ENCODE measurements around the gene TMEM131L.

The TMEM131L gene

GRCh38 chr4:153591441-153591840 is 125.3 kb downstream of the TMEM131L start:
- TF ChIP-seq CTCF (IDR thresholded peaks at IDR 0.05; ENCODE audit: insufficient read depth, low read length, poor library complexity, severe bottlenecking), result no peak
- Histone ChIP-seq H3K27me3 (replicated peaks; ENCODE audit: control insufficient read depth, insufficient read depth, low read length) (no peaks in the 10 kb centered on the region), H3K4me3 (replicated peaks; ENCODE audit: low read depth, low read length) (no peak overlapping the region), H3K36me3 (ENCODE audit: control insufficient read depth, insufficient read depth, low read length) (peaks cover 30% of the 10 kb centered on the region)
- no peak for DNase-seq (ENCODE audit: extremely low read depth, insufficient read length)

- peaks cover 33% of the 10 kb centered on the region for H3K36me3 ChIP-seq (ENCODE audit: control insufficient read depth, insufficient read depth, low read length)
- TF ChIP-seq CTCF (IDR thresholded peaks at IDR 0.05; ENCODE audit: insufficient read depth, low read length, poor library complexity, severe bottlenecking), result no peak
- no peak for DNase-seq (ENCODE audit: extremely low read depth, insufficient read length)
Observed at GRCh38 chr4:153592064-153592463, 125.9 kb downstream of the TMEM131L start.

GRCh38 chr4:153593161-153593560 is 127.0 kb downstream of the TMEM131L start:
- DNase-seq (ENCODE audit: extremely low read depth, insufficient read length), result no peak
- Histone ChIP-seq H3K27me3 (replicated peaks; ENCODE audit: control insufficient read depth, insufficient read depth, low read length) (no peaks in the 10 kb centered on the region), H3K4me3 (replicated peaks; ENCODE audit: low read depth, low read length) (no peak overlapping the region), H3K36me3 (ENCODE audit: control insufficient read depth, insufficient read depth, low read length) (peaks cover 36% of the 10 kb centered on the region)
- no peak for TF ChIP-seq CTCF (IDR thresholded peaks at IDR 0.05; ENCODE audit: insufficient read depth, low read length, poor library complexity, severe bottlenecking)

More at GRCh38 chr4:153592064-153592463, 125.9 kb downstream of the TMEM131L start:
- Histone ChIP-seq H3K4me3 (replicated peaks; ENCODE audit: low read depth, low read length) (no peak overlapping the region), H3K27me3 (replicated peaks; ENCODE audit: control insufficient read depth, insufficient read depth, low read length) (no peaks in the 10 kb centered on the region)

GRCh38 chr4:153594210-153594609 is 128.1 kb downstream of the TMEM131L start:
- no peak for DNase-seq (ENCODE audit: extremely low read depth, insufficient read length)
- Histone ChIP-seq H3K36me3 (ENCODE audit: control insufficient read depth, insufficient read depth, low read length) (peaks cover 34% of the 10 kb centered on the region), H3K4me3 (replicated peaks; ENCODE audit: low read depth, low read length) (no peak overlapping the region), H3K27me3 (replicated peaks; ENCODE audit: control insufficient read depth, insufficient read depth, low read length) (no peaks in the 10 kb centered on the region)
- TF ChIP-seq CTCF (IDR thresholded peaks at IDR 0.05; ENCODE audit: insufficient read depth, low read length, poor library complexity, severe bottlenecking), result no peak

GRCh38 chr4:153595894-153596601 is 129.9 kb downstream of the TMEM131L start:
- Histone ChIP-seq H3K4me3 (replicated peaks; ENCODE audit: low read depth, low read length) (no peak overlapping the region), H3K36me3 (ENCODE audit: control insufficient read depth, insufficient read depth, low read length) (peaks cover 32% of the 10 kb centered on the region), H3K27me3 (replicated peaks; ENCODE audit: control insufficient read depth, insufficient read depth, low read length) (no peaks in the 10 kb centered on the region)
- TF ChIP-seq CTCF (IDR thresholded peaks at IDR 0.05; ENCODE audit: insufficient read depth, low read length, poor library complexity, severe bottlenecking), result no peak
- DNase-seq (ENCODE audit: extremely low read depth, insufficient read length), result no peak
